ENCODE results near the gene OSBPL10.
"Not testable (repeated sequence)": the region's sequence is repeated elsewhere in the genome, so short reads cannot be mapped to it uniquely, and the experiment has no call there.

OSBPL10 gene

DNA sequence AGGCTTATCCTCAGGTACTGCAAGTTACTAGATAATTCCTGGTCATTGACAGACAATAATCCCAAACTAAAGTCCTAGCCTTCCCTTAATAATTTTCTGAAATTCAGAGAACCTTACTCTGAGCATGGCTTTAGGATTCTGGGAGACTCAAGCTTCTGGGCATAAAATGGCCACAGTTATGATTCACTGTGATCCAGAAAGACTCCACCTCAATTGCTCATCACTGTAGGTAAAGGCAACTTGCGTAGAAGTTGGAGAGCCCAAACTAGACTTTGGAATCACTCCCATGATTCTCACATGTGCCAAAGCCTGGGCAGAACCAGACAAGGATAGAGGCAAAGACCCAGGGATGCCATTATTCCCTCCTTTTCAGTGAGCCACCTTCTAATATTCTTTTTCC, 195.3 kb downstream of the OSBPL10 start:
- TF ChIP-seq, protein P1, sequence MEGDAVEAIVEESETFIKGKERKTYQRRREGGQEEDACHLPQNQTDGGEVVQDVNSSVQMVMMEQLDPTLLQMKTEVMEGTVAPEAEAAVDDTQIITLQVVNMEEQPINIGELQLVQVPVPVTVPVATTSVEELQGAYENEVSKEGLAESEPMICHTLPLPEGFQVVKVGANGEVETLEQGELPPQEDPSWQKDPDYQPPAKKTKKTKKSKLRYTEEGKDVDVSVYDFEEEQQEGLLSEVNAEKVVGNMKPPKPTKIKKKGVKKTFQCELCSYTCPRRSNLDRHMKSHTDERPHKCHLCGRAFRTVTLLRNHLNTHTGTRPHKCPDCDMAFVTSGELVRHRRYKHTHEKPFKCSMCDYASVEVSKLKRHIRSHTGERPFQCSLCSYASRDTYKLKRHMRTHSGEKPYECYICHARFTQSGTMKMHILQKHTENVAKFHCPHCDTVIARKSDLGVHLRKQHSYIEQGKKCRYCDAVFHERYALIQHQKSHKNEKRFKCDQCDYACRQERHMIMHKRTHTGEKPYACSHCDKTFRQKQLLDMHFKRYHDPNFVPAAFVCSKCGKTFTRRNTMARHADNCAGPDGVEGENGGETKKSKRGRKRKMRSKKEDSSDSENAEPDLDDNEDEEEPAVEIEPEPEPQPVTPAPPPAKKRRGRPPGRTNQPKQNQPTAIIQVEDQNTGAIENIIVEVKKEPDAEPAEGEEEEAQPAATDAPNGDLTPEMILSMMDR (IDR thresholded peaks at IDR 0.05; ENCODE audit: low read depth, low read length): no peak
- TF ChIP-seq EZH2phosphoT487 (IDR thresholded peaks at IDR 0.05; ENCODE audit: low read depth): no peak
- H3K36me3 ChIP-seq (replicated peaks; ENCODE audit: low read depth, low read length): no peaks in the 10 kb centered on the region
- H3K9ac ChIP-seq (ENCODE audit: low read length): no peak overlapping the region
- H3K4me2 ChIP-seq (ENCODE audit: low read length): peak overlapping the region; percentile 32
- H4K20me1 ChIP-seq (ENCODE audit: insufficient read depth, low read length): no peaks in the 10 kb centered on the region
- no peak overlapping the region for H3K4me3 ChIP-seq (ENCODE audit: low read length)
- no peaks in the 10 kb centered on the region for H3K79me2 ChIP-seq (ENCODE audit: low read length)
- H3K4me1 ChIP-seq (ENCODE audit: low read length): peaks cover 14% of the 10 kb centered on the region
- no peak overlapping the region for H2AFZ ChIP-seq (ENCODE audit: low read depth, low read length)
- H3K27ac ChIP-seq (ENCODE audit: low read length): no peak overlapping the region
- no peaks in the 10 kb centered on the region for H3K9me3 ChIP-seq (ENCODE audit: insufficient read depth, low read length)
- H3K27me3 ChIP-seq (ENCODE audit: low read depth, low read length): no peaks in the 10 kb centered on the region

DNA sequence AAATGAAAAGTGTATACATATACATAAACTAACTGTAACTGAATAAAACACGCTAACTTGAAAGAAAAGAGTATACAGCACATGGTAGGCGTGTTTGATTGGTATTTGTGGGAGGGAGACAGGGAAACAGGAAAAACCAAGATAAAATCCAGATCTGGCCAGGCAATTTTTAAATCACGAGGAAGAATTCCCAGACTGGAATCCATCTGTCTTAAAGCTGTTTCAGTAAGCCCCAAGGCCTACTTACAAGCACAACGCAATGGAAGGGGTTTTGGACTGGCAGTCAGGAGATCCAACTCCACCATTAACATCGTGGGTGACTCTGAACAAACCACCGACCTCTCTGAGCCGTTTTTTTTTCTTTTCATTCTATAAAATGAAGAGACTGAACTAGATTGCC, 195.8 kb downstream of the OSBPL10 start:
- H3K4me1 ChIP-seq (ENCODE audit: low read length): peaks cover 14% of the 10 kb centered on the region
- no peak overlapping the region for H3K27ac ChIP-seq (ENCODE audit: low read length)
- no peak overlapping the region for H2AFZ ChIP-seq (ENCODE audit: low read depth, low read length)
- H4K20me1 ChIP-seq (ENCODE audit: insufficient read depth, low read length): no peaks in the 10 kb centered on the region
- H3K9ac ChIP-seq (ENCODE audit: low read length): no peak overlapping the region
- no peak overlapping the region for H3K4me2 ChIP-seq (ENCODE audit: low read length)
- no peaks in the 10 kb centered on the region for H3K79me2 ChIP-seq (ENCODE audit: low read length)
- no peak for TF ChIP-seq EZH2phosphoT487 (IDR thresholded peaks at IDR 0.05; ENCODE audit: low read depth)
- TF ChIP-seq, protein P1 (IDR thresholded peaks at IDR 0.05; ENCODE audit: low read depth, low read length): no peak
- no peaks in the 10 kb centered on the region for H3K36me3 ChIP-seq (replicated peaks; ENCODE audit: low read depth, low read length)
- H3K4me3 ChIP-seq (ENCODE audit: low read length): no peak overlapping the region
- no peaks in the 10 kb centered on the region for H3K9me3 ChIP-seq (ENCODE audit: insufficient read depth, low read length)
- no peaks in the 10 kb centered on the region for H3K27me3 ChIP-seq (ENCODE audit: low read depth, low read length)

DNA sequence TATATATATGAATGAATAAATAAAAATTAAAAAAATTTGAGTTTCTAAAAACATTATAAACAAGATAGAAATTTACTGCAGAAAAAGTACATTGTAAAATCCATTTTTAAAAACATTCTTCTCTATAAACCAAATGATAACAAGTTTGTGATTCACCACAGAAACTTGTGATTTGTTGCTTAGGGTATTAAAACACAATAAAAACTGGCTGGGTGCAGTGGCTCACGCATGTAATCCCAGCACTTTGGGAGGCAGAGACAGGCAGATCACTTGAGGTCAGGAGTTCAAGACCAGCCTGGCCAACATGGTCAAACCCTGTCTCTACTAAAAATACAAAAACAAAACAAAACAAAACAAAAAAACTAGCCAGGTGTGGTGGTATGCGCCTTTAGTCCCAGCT, 197.2 kb downstream of the OSBPL10 start:
- H3K4me3 ChIP-seq (ENCODE audit: low read length); H3K27ac ChIP-seq (ENCODE audit: low read length); H4K20me1 ChIP-seq (ENCODE audit: insufficient read depth, low read length); H3K9me3 ChIP-seq (ENCODE audit: insufficient read depth, low read length); H3K27me3 ChIP-seq (ENCODE audit: low read depth, low read length); H3K9ac ChIP-seq (ENCODE audit: low read length); H3K79me2 ChIP-seq (ENCODE audit: low read length); H2AFZ ChIP-seq (ENCODE audit: low read depth, low read length); H3K36me3 ChIP-seq (replicated peaks; ENCODE audit: low read depth, low read length); H3K4me2 ChIP-seq (ENCODE audit: low read length): not testable (repeated sequence)
- peaks cover 14% of the 10 kb centered on the region for H3K4me1 ChIP-seq (ENCODE audit: low read length)

DNA sequence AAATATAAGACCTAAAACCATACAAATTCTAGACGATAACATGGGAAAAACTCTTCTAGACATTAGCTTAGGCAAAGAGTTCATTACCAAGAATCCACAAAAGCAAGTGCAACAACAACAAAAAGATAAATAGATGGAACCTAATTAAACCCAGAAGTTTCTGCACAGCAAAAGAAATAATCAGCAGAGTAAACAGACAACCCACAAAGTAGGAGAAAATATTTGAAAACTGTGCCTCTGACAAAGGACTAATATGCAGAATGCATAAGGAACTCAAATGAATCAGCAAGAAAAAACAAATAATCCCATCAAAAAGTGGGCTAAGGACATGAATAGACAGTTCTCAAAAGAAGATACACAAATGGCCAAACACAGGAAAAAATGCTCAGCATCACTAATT, 198.8 kb downstream of the OSBPL10 start:
- H3K9me3 ChIP-seq (ENCODE audit: insufficient read depth, low read length); H3K4me2 ChIP-seq (ENCODE audit: low read length); H4K20me1 ChIP-seq (ENCODE audit: insufficient read depth, low read length); H3K79me2 ChIP-seq (ENCODE audit: low read length); H3K4me3 ChIP-seq (ENCODE audit: low read length); H3K27me3 ChIP-seq (ENCODE audit: low read depth, low read length); H3K27ac ChIP-seq (ENCODE audit: low read length); H3K36me3 ChIP-seq (replicated peaks; ENCODE audit: low read depth, low read length); H2AFZ ChIP-seq (ENCODE audit: low read depth, low read length); H3K9ac ChIP-seq (ENCODE audit: low read length): not testable (repeated sequence)
- peaks cover 14% of the 10 kb centered on the region for H3K4me1 ChIP-seq (ENCODE audit: low read length)

DNA sequence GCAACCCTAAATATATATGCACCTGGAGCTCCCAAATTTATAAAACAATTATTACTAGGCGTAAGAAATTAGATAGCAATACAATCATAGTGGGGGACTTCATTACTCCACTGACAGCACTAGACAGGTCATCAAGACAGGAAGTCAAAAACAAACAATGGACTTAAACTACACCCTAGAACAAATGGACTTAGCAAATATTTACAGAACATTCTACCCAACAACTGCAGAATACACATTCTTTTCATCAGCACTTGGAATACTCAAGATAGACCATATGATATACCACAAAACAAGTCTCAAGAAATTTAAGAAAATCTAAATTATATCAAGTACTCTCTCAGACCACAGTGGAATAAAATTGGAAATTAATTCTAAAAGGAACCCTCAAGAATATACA, 201.5 kb downstream of the OSBPL10 start:
- no peaks in the 10 kb centered on the region for H3K27me3 ChIP-seq (ENCODE audit: low read depth, low read length)
- H3K4me1 ChIP-seq (ENCODE audit: low read length): no peaks in the 10 kb centered on the region
- H3K4me3 ChIP-seq (ENCODE audit: low read length): no peak overlapping the region
- H3K9ac ChIP-seq (ENCODE audit: low read length): no peak overlapping the region
- H3K4me2 ChIP-seq (ENCODE audit: low read length): no peak overlapping the region
- H4K20me1 ChIP-seq (ENCODE audit: insufficient read depth, low read length): no peaks in the 10 kb centered on the region
- no peaks in the 10 kb centered on the region for H3K9me3 ChIP-seq (ENCODE audit: insufficient read depth, low read length)
- H3K27ac ChIP-seq (ENCODE audit: low read length): no peak overlapping the region
- no peak overlapping the region for H2AFZ ChIP-seq (ENCODE audit: low read depth, low read length)
- no peaks in the 10 kb centered on the region for H3K36me3 ChIP-seq (replicated peaks; ENCODE audit: low read depth, low read length)
- TF ChIP-seq EZH2phosphoT487 (IDR thresholded peaks at IDR 0.05; ENCODE audit: low read depth): no peak
- TF ChIP-seq, protein P1 (IDR thresholded peaks at IDR 0.05; ENCODE audit: low read depth, low read length): no peak
- peaks cover 7% of the 10 kb centered on the region; the same call in 1 of the 2 replicates for H3K79me2 ChIP-seq (ENCODE audit: low read length)
